NCI-H2196 treated with DMSO at 0.1 percent for 48 hours (cell line): Measurements from ENCODE around the gene KMT5B.

ENCODE experiments used
- DNase-seq: peaks from one replicate; lab custom pipeline; 2025; ENCODE audit not compliant: unreplicated experiment; lab: John Stamatoyannopoulos, UW

KMT5B gene

DNA sequence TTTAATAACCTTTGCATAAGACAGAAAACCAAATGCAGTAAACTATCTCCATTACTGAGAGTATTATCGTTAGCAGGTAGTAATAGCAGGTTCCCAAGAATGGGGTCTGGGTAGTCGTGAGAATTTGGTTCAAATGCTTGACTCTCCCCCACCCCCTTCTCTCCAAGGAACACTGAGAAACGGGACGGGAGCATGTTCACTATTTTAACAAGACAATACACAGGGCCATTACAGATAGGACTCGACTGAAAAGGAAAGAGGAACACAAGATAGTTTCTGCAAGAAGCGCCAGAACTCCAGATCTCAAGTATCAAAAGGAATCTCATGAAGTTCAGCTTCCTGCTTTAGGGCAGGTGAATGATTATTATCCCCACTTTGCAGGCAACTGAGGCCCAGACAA lies 27.0 kb downstream of the KMT5B start:
- no peak for DNase-seq

DNA sequence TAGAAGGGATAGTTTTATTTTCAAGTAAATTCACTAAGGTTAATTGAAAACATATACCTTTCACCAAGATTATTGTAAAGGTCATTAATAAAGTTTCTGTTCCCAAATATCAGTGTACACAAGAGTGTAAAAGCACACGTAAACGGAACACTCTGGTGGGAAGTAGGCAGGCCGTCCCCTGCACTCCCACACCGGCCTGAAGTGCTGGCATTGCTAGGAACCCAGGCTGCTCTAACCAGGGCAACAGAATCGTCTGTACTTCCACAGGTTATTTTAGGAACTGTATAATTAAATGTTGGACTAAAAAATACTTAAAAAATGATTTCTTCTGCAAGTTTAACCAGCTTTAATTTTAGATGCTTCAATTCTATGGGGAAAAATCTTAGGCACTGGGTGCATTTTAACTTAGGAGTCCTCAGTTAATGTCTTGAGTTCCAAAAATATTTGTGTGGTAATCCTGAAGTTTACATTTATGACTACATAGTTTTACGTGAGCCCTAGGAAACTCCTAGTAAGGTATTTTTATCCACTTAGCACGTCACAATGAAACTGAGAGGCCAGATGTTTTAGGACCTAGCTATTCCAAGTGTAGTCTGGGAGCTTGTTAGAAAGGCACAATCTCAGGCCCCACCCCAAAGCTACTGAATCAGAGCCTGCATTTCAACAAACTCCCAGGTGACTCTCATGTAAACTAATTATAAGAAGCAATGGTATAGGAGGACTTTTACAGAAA lies 31.2 kb downstream of the KMT5B start:
- DNase-seq, result no peak

DNA sequence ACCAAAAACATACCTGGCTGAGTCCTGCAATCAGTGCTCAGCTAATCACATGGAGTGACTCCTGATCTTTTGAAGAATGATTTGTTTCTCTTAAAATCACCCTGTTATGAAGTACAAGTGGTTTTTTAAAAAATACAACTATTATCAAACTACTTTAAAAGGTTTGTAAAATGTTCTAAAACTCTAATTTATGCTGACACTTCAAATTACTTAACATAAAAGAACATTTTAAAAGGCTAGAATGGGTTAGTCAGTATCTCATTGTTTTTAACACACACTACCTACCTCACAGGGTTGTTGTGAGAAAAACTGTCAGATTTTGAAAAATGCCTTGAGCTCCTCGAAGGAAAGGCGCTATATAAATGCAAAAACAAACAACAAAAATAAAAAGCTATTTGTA lies 33.2 kb downstream of the KMT5B start:
- no peak for DNase-seq

DNA sequence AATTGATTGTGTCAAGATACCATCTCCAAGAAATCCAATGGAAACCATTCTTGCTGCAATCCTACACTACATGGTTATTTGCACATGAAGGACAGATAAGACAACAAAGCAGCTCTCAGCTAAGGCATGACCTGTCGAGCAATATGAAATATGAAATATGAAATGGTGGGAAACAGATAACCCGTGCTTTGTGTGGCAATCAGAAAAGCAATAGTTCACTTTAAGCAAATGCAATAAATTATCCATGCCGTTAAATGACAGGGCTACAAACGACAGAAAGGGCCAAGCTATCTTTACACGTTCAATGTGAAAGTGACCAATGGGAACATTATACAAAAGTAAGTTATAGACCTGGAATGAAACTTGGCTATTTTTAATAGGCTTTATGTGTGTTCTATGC lies 35.2 kb downstream of the KMT5B start:
- DNase-seq, result no peak

DNA sequence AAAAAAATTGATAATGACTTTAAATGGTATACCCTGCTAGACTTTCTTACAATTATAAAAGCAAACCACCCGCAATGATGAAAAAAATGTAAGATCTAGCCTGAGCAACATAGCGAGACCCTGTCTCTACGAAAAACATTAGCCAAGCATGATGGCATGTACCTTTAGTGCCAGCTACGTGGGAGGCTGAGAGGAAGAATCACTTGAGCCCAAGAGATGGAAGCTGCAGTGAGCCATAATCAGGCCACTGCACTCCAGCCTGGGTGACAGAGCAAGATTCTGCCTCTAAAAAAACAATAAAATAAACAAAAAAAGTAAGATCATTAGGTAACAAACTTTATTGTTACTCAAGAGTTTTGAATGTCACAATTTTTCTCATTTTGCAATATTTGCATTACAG lies 39.2 kb downstream of the KMT5B start:
- no peak for DNase-seq

DNA sequence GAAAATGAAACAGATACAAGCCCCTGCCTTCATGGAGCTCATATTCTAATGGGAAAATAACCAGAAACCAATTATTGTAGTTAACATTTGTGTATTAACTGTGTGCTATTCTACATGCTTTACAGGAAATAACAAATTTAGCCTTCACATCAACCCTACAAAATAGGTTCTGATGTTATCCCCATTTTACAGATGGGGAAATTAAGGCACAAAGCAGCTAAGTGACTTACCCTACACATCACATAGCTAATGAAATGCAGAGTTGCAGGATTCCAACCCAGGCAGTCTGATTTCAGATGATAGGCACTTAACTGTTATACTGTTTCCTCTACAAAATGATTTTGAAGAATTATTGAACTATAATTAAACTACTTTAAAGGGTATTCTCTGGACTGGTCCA lies 43.7 kb downstream of the KMT5B start:
- DNase-seq, result no peak

DNA sequence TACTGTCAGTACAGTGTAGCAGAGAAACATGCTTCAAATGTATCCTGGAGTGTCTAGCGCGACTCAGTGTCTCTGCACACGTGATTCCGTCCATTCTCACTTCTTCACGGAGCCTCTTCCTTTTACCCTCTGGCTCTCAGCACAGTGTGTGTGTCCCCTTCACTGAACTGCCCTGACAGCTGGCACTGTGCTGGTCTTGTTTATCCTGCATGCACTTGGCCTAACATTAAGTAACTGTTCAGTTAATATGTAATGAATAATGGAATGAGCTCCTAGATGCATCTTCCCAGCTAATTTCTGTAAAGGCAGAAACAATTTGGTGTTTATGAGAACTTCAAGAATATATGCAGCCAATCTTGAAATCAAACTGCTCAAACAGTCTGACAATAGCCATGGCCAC lies 44.4 kb downstream of the KMT5B start:
- DNase-seq, result no peak

DNA sequence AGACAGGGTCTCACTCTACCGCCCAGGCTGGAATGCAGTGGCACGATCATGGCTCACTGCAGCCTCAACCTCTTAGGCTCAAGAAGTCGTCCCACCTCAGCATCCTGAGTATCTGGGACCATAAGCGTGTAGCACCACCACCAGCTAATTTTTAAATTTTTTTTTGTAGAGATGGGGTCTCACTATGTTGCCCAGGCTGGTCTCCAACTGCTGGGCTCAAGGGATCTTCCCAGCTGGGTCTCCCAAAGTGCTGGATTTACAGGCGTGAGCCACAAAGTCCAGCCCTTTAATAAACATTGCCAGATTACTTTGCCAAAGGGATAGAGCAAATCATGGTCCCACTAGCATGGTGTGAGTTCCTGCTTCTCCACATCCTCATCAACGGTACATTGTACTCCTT lies 45.6 kb downstream of the KMT5B start:
- no peak for DNase-seq

DNA sequence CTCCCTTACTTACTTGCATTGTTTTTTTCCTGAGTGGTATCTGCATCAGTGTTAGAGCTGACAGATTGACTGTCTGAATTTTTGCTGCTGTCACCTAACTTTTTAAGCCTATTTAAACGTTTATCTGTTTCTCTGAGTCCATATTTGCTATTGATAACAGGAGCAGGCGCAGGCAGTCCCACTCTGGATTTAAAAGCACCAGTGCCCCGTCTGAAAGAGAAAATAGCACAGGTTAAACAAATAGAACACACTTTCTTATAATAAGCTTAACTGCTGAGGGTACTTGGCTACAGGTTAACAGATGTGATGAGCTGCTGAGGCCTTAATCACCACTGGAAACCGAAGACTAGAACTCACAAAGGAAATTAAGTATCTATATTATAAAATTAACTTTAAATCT lies 46.1 kb downstream of the KMT5B start:
- DNase-seq, result no peak

DNA sequence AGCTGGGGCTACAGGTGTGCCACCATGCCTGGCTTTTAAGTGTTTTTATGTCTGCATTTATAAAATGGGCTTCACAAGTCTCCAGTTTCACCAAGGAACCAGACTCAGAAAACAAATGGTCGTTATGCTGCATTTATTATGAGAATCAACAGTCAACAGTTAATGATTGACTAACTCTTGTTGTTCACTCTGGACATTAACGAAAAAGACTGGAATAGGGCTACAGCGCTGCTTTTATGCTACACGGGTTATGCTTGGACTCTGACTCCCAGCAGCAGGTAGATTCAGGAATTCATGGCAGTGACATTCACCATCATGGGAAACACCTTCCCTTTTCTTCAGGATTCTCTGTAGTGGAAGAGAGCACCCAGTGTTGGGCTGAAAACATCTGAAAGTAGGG lies 47.5 kb downstream of the KMT5B start:
- DNase-seq, result no peak

DNA sequence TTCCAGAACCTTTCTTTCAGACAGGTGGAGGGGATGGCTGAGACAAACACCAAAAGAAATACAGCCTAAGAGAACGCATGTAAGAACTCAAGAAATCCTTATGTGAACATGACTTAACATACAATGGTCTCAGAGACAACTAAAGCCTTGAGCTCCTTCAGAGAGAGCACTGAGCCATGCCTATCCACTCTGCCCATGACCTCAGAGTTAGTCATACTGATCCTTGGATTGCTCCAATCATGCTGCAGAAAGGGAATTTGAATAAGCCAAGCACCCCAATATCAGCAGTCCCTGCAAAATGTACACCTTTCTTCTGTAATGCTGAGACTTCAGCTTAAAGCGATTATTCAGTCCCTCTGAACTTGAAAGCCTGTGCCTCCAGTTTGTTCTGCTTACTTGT lies 48.7 kb downstream of the KMT5B start:
- no peak for DNase-seq

DNA sequence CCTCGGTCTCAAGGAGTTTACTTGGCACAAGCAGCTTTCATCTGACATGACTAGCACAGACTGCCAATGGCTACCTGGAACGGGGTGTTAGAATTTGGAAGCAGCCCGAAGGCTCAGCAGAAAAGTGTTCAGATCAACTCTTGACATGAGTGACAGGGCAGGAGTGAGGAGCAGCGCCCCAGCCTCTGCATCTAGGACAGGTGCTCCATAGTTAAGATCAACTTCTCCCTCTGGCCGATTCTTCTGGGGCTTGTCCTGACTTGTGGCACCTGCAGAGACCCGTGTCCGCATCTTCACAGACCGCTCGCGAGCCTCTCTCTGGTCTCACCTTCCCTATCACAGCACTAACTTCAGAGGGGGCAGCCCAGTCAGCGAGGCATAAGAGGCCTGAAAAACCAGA lies 49.4 kb downstream of the KMT5B start:
- no peak for DNase-seq

DNA sequence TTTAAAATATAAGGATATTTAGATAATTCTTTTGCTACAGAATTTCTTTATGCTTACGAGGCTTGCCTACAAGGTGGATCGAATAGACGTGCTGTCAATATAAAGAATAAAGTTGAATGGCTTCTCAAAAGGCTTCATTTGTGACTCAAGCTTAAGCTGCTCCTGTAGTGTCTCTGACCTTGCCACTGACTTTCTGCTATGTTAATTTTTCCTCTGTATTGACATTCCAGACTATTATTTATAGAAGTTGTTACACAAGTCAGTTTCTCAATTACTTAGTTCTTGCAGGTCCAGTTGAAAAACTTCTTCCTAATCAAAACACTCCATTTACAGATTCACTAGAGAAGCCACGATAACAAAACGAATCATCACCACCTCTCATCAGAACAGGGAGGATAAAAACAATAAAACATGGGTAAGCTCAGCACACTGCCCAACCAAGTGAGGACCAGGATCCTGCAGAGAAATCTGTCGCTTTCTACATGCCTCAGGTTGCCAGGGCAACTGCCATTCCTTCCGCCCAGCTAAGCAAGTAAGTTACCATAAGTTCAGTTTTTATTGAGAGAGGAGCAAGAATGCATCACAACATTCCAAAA lies 52.9 kb downstream of the KMT5B start:
- DNase-seq, result no peak

DNA sequence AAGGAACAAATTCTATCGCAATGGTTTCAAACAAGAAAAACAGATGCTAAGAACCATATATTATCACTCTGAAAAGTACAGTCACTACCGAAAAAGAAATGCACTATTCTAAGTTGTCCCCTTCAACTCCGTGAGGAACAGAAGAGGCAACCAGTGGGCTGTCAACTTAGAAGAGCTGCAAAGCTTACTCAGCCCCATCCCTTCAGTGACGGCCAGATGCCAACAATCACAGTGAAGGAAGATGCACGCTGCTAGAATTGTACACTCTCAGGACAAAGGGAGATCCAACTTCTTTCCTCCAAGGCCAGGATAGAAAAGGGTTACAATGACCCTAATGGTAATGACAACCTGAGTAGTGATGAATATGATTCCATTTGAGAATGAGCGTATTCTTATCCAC lies 53.4 kb downstream of the KMT5B start:
- no peak for DNase-seq

DNA sequence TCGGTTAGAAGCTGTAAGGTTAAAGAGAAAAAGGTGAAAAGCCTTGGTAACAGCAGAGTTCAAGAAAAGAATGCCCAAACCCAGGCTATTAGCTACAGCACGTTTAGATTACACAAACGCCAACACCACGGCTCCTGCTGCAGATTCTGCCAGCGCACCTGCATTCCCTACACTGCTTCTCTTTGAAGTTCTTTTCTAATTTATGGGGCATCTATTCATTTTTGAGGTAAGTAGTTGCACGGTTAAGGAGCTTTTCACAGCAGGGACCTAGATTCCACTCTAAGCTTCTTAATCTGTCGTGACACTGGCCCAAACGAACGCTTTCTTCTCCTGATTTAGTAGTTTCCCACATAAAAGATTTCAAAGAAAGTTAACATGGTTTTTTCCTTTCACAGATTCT lies 53.9 kb downstream of the KMT5B start:
- no peak for DNase-seq

DNA sequence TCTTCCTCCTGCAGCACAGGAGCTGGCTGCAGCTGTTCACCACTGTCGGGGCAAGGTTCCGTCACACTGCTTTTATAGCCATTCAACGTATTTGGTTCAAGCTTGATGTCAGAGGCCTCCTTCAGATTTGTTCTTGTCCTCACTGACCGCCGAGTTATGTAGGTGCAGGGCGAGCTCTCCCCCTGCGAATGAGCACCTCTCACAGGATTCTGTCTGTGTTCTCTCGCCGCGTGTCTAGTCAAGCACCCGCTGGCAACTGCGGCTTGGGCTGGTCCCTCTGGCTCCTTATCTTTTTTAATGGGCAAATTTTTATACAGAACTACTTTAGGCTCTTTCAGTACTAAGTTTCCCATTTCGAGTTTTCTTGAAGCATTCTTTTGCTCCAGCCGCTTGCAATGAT lies 54.5 kb downstream of the KMT5B start:
- no peak for DNase-seq

DNA sequence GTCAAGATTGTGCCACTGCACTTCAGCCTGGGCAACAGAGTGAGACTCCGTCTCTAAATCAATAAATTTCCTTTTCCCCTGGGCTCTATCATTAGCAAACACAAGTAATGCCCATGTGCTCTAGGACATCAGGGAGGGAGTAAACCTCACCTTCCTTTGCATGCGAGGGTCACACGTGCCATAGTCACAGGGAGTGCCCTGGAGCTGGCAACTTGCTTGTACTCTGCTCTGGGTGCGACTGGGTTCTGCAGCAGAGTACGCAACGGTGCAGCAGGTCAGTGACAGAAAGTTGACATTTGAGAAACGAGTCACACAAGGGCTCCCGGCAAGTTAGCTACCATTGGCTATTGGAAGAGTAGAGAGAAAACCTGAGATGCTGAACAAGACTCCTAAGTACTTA lies 59.4 kb downstream of the KMT5B start:
- no peak for DNase-seq

DNA sequence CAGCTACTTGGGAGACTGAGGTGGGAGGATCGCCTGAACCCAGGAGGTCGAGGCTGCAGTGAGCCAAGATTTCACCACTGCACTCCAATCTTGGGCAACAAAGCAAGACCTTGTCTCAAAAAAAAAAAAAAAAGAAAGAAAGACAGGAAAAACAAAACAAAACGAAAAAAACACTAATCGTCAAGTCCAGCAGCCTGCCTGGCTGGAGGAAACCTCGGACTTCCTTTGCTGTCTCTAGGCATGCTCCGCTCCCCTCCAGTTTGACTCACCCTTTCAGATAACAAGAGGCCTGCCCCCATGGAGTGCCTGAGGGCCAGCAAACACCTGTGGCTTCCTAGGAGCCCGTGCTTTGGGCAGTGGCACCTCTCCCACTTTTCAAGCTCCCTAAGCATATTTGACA lies 63.1 kb downstream of the KMT5B start:
- DNase-seq, result no peak

DNA sequence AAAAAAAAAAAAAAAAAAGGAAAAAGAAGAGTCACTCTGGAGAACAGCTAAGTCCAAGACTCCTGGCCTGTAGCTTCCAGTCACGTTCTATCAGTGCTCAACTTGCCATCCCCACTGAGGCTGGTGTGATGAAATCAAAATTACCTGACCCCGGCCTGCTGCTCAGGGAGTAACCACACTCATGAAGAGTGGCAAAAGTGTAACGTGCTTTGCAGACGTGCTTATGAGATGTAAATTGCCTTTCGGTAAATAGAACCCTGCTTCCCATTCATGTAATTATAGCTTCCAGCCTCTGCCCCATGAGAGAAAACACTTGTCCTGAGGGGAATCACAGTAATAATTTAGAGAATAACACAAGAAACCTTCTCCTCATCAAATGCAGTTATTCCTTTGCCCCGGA lies 63.7 kb downstream of the KMT5B start:
- DNase-seq, result no peak

DNA sequence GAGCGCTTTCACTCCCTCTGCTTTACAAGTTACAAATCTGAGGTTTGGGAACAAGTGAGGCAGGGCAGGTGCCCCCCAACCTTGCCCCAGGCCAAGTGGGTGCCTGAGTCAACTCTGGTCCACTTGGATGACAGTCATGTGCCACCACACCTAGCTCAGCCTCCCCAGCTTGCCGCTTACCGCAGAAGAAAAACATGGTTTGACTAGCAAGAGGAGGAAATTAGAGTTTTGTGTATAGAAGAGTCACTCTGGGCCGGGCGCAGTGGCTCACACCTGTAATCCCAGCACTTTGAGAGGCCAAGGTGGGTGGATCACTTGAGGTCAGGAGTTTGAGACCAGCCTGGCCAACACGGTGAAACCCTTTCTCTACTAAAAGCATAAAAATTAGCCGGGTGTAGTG lies 64.2 kb downstream of the KMT5B start:
- DNase-seq, result no peak

DNA sequence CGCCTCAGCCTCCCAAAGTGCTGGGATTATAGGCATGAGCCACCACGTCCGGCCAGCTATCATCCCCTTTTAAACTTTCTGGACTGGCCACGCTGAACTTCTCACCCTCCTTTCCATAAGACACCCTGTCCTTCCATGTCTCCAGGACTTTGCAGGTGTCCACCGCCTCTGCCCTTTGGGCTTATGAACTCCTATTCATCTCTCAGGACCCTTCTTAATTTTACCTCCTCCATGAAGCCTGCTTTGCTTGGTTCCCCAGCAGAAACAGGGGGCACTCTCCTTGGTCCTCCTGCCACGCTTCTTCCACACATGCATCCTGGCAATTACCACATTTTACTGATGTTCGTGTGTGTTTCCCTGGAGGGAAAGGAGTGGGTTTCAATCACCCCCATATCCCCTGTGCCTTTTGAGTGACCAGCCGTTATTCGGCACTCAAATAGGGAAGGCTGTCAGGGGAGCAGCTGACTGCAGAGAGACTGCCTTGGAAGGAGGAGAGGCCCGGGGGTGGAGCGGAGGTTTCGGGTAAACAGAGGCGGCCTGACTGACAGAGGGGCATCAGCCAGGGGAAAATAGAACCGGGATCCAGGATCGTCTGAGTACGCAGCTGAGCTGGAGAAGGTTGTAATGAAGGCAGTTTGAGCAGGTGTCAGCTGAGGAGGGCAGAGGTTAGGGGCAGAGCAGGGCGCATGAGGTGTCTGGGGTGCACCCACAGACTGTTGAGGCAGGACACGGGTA lies 64.9 kb downstream of the KMT5B start:
- no peak for DNase-seq

DNA sequence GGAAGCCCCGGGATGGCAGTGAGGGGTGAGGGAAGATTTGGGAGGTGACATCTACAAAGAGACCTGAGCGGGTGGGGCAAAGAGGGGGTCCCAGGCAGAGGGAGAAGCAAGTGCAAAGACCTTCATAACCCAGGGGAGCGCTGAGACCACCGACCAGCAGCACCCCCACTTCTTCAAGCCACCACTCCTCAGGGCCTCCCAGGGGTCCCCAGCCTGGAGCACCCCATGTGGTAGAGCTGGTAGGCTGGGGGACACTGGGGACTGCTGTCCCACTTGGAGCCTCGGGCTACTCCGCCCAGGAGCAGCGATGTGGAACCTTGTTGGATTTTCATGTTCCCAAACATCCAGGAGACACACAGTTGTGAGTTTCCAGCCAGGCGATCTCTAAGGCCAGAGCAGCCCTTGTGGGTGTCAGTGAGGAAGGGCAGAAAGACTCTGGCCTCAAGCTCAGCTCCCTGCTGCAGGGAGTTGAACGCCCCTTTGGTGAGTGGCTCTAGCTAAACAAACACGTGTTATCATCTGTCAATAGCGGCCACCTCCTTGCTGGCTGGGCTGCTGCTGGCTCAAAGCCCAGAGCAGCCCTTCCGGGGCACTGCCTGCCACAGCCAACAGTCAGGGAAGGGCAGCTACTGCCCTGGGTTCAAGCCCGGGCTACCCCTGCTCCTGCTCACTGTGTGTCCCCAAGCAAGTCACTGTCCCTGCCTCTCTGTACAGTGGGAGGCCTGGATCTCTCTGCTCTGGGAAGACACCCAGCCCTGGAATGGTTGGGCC lies 66.2 kb downstream of the KMT5B start:
- peak; percentile 92 for DNase-seq
